Tibial nerve (tissue), 3 donors: ENCODE results near the gene OPN3.

Experiments
- POLR2A ChIP-seq, 2 donors: fragments of 450-650 bp; IDR thresholded peaks; one replicate each; pipeline ENCODE4 v1.6.1; 2017; ENCODE audit warnings: antibody characterized with exemption in 2 of 2, mild to moderate bottlenecking in 2 of 2, moderate library complexity in 2 of 2
- TF ChIP-seq, protein P1 (sequence below), 5 experiments: fragments of 200-600 bp in 3 of 5; fragments of 450-650 bp in 2 of 5; sonication (generic) in 3 of 5; IDR thresholded peaks; one replicate each; pipeline ENCODE4 v1.5.1; 2016 to 2019; ENCODE audit warnings: antibody characterized with exemption in 5 of 5, mild to moderate bottlenecking in 3 of 5, moderate library complexity in 2 of 5

DNA sequence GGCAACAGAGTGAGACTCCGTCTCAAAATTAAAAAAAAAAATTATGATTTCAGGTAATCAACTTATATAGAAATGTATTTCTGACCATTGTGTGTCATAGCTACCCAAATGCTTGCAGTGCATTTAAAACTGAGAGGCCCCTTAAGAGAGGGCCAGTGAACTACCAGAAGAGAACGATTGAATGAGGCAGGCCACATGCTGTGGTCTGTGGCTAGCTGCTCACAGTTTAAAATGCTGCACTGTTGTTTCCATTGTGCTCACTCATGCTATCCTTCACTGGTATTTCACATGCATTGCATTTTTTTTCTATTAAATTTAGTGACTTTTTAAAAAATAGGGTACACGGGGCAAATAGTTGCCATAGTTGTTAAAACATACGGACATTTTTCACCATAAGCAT, 26.0 kb downstream of the OPN3 start:
- TF ChIP-seq, protein P1, sequence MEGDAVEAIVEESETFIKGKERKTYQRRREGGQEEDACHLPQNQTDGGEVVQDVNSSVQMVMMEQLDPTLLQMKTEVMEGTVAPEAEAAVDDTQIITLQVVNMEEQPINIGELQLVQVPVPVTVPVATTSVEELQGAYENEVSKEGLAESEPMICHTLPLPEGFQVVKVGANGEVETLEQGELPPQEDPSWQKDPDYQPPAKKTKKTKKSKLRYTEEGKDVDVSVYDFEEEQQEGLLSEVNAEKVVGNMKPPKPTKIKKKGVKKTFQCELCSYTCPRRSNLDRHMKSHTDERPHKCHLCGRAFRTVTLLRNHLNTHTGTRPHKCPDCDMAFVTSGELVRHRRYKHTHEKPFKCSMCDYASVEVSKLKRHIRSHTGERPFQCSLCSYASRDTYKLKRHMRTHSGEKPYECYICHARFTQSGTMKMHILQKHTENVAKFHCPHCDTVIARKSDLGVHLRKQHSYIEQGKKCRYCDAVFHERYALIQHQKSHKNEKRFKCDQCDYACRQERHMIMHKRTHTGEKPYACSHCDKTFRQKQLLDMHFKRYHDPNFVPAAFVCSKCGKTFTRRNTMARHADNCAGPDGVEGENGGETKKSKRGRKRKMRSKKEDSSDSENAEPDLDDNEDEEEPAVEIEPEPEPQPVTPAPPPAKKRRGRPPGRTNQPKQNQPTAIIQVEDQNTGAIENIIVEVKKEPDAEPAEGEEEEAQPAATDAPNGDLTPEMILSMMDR (IDR thresholded peaks at IDR 0.05): no peak
- no peak for TF ChIP-seq POLR2A (IDR thresholded peaks at IDR 0.05)
